MG63 (cell line): ENCODE results near the gene ANKRD31. TPM values are rescaled to one million over a fixed set of nuclear protein-coding genes. Genes with fewer than 3 reads are reported as not detected.
"Not testable (repeated sequence)": the region's sequence is repeated elsewhere in the genome, so short reads cannot be mapped to it uniquely, and the experiment has no call there.

Experiments
- DNase-seq: peaks from one replicate; pipeline ENCODE4 v3.0.0-alpha.2; 2020
- H3K27me3 ChIP-seq: fragments of 250-450 bp; sonication (Bioruptor Pico); 2 replicates; pipeline ENCODE4 v1.5.1; 2020; ENCODE audit warnings: mild to moderate bottlenecking, moderate library complexity
- H3K36me3 ChIP-seq: fragments of 250-450 bp; sonication (Bioruptor Pico); 2 replicates; pipeline ENCODE4 v1.5.1; 2020; ENCODE audit warnings: mild to moderate bottlenecking, moderate library complexity
- H3K4me3 ChIP-seq: fragments of 250-450 bp; sonication (Bioruptor Pico); 2 replicates; pipeline ENCODE4 v1.5.1; 2020; ENCODE audit warnings: mild to moderate bottlenecking, moderate library complexity
- H3K9me3 ChIP-seq: fragments of 250-450 bp; sonication (Bioruptor Pico); 2 replicates; pipeline ENCODE4 v1.5.1; 2020; ENCODE audit warnings: mild to moderate bottlenecking, moderate library complexity
- total RNA-seq: library from RNA; depleted of rRNA; stranded (reverse); fragments of >200 nt; shearing (Covaris generic); gene quantifications from 2 replicates; pipeline ENCODE4 v1.2.3, GENCODE V29; 2014; ENCODE audit warnings: low replicate concordance

Gene ANKRD31
- total RNA-seq, 1 experiment from 2014 or later = not detected

GRCh38 chr5:75185763-75186162, 50.9 kb downstream of the ANKRD31 start:
- no peak for DNase-seq

GRCh38 chr5:75176009-75176408, 60.7 kb downstream of the ANKRD31 start:
- not testable (repeated sequence) for DNase-seq, H3K4me3 ChIP-seq, H3K27me3 ChIP-seq, H3K9me3 ChIP-seq, H3K36me3 ChIP-seq

More at GRCh38 chr5:75185763-75186162, 50.9 kb downstream of the ANKRD31 start:
- H3K27me3 ChIP-seq = peaks cover 21% of the 10 kb centered on the region; the same call in 1 of the 2 replicates
- H3K36me3 ChIP-seq = no peaks in the 10 kb centered on the region
- no peaks in the 10 kb centered on the region for H3K9me3 ChIP-seq
- no peak overlapping the region for H3K4me3 ChIP-seq

- not testable (repeated sequence) for H3K4me3 ChIP-seq, H3K27me3 ChIP-seq, H3K36me3 ChIP-seq, H3K9me3 ChIP-seq, DNase-seq
Measured at GRCh38 chr5:75174872-75175271, 61.8 kb downstream of the ANKRD31 start.

- no peak overlapping the region for H3K4me3 ChIP-seq
- H3K9me3 ChIP-seq = no peaks in the 10 kb centered on the region
- H3K27me3 ChIP-seq = no peaks in the 10 kb centered on the region
- H3K36me3 ChIP-seq = no peaks in the 10 kb centered on the region
- no peak for DNase-seq
Measured at GRCh38 chr5:75169516-75169915, 67.2 kb downstream of the ANKRD31 start.

DNA sequence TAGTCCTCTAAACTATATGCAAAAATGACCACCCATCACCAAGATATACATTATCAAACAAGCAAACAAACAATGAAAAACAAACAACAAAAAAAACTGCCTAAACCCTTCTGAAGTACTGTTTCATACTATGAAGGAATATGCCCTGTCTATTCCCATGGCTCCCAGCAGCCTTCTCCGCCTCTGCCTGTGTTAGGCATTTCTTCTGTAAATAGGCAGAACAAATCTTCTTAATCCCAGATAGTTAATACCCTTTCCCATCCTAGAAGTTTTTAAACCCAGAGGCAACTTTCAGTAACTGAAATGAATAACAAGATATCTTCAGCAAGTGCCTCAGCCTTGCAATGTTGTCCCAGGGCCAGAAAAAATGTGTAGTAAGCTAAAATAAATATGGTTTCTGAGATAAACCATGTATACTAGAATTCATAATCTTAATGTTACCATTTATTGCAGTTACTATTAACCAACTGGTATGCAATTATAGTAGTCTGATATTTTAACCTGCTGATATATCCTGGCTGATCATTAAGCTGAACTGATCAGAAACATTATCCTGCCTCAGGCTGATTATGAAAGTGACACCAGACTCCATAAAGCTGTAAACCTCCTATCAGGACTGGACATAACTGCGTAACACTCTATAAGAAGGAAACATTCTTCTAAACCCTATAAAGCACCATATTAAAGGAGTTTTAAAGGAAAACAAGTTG, 68.5 kb downstream of the ANKRD31 start:
- H3K4me3 ChIP-seq = no peak overlapping the region
- no peaks in the 10 kb centered on the region for H3K27me3 ChIP-seq
- no peak for DNase-seq
- H3K36me3 ChIP-seq = no peaks in the 10 kb centered on the region
- no peaks in the 10 kb centered on the region for H3K9me3 ChIP-seq

DNA sequence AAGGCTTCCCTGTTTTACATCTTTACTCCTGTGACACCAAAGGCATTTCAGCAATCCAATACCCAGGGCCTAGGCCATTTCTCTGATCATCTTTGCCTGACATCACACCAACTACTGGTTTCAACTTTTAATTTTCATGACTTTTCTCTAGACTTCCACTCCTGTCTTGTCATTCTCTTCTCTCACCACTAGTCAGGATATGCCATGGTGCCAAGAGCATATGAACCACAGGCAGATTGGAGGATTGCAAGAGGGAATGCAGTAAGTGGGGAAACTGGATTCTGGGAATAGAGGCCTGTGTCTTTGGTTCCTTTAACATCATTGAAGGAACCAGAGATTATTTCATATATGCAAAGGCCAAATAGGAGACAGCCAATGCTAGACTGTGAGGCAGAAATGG, 69.3 kb downstream of the ANKRD31 start:
- no peak for DNase-seq
- Histone ChIP-seq H3K36me3 (no peaks in the 10 kb centered on the region), H3K4me3 (no peak overlapping the region), H3K9me3 (no peaks in the 10 kb centered on the region), H3K27me3 (no peaks in the 10 kb centered on the region)

- H3K4me3 ChIP-seq, H3K9me3 ChIP-seq, H3K27me3 ChIP-seq, DNase-seq, H3K36me3 ChIP-seq: not testable (repeated sequence)
Measured at GRCh38 chr5:75161508-75161907, 75.2 kb downstream of the ANKRD31 start.

DNA sequence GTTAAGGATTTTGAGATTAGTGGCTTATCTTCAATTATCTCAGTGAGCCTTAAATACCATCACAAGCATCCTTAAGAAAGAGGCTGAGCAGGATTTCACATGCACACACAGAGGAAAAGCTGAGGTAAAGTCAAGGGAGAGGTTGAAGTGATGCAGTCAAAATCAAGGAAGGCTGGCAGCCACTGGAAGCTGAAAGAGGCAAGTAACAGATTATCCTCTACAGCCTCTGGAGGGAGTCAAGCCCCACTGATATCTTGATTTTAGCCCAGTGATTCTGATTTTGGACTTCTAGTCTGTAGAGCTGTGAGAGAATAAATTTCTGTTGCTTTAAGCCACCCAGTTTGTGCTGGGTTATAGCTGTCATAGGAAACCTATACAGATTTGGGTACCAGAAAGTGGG, 80.1 kb downstream of the ANKRD31 start:
- no peaks in the 10 kb centered on the region for H3K27me3 ChIP-seq
- H3K36me3 ChIP-seq = no peaks in the 10 kb centered on the region
- no peak for DNase-seq
- H3K9me3 ChIP-seq = no peaks in the 10 kb centered on the region
- H3K4me3 ChIP-seq = no peak overlapping the region

DNA sequence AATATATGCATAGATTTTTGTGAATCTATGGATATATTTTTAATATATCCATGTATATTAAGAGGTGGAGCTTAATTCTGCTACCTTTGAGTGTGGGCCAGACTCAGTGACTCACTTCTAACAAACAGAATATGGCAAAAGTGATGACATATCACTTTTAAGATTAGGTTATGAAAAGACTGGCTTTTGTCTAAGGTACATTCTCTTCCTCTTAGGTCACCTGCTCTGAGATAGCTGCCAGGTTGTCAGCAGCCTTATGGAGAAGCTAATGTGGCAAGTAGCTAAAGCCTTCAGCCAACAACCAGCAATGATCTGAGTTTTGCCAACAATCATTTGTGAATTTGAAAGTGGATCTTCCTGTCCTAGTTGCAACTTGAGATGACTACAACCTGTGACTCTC, 83.8 kb downstream of the ANKRD31 start:
- H3K36me3 ChIP-seq = no peaks in the 10 kb centered on the region
- no peak for DNase-seq
- H3K4me3 ChIP-seq = no peak overlapping the region
- peaks cover 3% of the 10 kb centered on the region for H3K27me3 ChIP-seq
- no peaks in the 10 kb centered on the region for H3K9me3 ChIP-seq

DNA sequence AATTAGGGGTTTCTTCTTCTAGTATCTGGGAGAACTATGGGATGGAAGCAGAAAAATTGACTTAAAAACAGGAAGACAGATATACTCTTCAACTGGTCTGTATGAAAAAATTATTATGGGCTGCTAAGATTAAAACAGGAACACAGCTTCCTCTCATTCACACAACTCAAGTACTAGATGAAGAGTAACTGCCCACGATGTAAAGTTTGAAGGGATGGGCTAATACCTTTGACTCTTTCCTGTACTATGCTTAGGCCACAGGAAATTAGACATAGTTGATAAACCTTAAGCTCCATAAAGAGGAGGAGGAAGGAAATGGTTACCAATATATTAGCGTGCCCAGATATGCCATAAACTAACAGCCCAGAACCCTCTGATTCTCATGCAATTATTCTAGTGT, 88.6 kb downstream of the ANKRD31 start:
- Histone ChIP-seq H3K27me3 (peaks cover 20% of the 10 kb centered on the region), H3K9me3 (no peaks in the 10 kb centered on the region), H3K4me3 (no peak overlapping the region), H3K36me3 (no peaks in the 10 kb centered on the region)
- DNase-seq = no peak

DNA sequence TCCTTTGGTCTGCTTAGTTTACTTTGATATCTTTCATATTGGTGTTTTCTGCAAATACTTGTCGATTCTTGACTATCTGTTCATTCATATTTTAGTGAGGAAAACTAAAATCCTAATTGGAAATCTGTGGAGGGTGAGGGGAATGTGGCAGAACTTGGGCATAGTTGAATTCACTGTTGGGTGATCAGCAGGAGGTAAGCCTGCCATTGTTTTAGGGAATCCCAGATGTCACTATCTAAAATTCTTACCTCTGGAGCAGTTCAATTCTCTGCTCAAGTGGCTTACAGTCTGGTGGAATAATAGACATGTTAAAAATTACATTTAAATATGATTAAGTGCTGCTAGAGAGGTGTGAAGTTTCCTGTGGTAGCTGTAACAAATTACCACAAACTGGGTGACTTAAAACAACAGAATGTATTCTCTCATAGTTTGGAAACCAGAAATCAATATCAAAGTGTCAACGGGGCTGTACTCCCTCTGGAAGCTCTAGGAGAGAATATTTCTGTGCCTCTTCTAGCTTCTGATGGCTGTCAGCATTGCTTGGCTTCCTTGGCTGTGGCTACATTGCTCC, 94.0 kb downstream of the ANKRD31 start:
- Histone ChIP-seq H3K9me3 (no peaks in the 10 kb centered on the region), H3K36me3 (no peaks in the 10 kb centered on the region), H3K4me3 (no peak overlapping the region), H3K27me3 (peaks cover 32% of the 10 kb centered on the region)
- no peak for DNase-seq

- Histone ChIP-seq H3K36me3 (no peaks in the 10 kb centered on the region), H3K27me3 (peaks cover 21% of the 10 kb centered on the region), H3K9me3 (no peaks in the 10 kb centered on the region; the same call in 1 of the 2 replicates), H3K4me3 (no peak overlapping the region)
- no peak for DNase-seq
Measured at GRCh38 chr5:75140277-75140676, 96.4 kb downstream of the ANKRD31 start.

DNA sequence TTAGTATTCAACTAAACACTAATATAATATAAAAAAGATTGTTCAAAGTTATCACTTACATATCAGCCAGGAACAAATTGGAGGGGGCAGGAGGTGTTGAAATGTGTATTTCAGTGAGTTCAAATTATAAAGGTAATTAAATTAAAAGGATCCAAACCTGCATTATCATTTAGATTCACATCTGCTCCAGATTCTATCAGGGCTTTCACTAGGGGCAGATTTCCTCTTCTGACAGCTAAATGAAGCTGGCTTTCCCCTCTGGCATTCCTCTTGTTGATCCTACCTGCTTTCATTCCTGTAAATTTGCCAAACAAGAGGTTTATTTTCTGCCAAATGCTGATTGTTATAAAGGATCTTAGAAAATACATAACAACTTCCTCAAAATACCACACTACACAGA, 98.0 kb downstream of the ANKRD31 start:
- Histone ChIP-seq H3K9me3 (no peaks in the 10 kb centered on the region; the same call in 1 of the 2 replicates), H3K27me3 (peaks cover 18% of the 10 kb centered on the region), H3K4me3 (no peak overlapping the region), H3K36me3 (no peaks in the 10 kb centered on the region)
- DNase-seq = no peak

DNA sequence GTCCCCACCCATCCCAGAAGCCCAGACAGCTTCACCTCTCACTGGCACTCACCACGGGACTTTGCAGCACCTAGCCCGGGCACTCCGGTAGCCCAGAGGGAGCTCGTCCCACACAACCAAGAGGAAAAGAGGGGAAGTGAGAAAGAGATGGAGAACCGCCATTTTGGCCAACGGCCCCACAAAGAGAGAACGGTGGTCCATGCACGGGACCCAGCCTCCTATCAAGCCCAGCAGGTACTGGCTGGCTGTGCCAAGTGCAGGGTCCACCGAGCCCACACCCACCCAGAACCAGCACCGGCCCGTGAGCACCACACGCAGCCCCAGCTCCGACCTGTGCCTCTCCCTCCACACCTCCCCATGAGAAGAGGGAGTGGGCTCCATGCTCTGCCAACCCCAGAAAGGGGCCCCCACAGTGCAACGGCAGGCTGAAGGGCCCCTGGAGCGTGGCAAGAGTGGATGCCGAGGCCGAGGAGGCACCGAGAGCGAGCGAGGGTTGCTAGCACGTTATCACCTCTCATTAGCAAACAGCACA, 105.8 kb downstream of the ANKRD31 start:
- no peak for DNase-seq
- Histone ChIP-seq H3K9me3 (no peaks in the 10 kb centered on the region; the same call in 1 of the 2 replicates), H3K4me3 (no peak overlapping the region), H3K36me3 (no peaks in the 10 kb centered on the region), H3K27me3 (no peaks in the 10 kb centered on the region)

- H3K4me3 ChIP-seq = no peak overlapping the region
- H3K9me3 ChIP-seq = no peaks in the 10 kb centered on the region
- H3K36me3 ChIP-seq = no peaks in the 10 kb centered on the region
- H3K27me3 ChIP-seq = 0 out of 2 replicates have a peak, but pooled peaks cover 3% of the 10 kb centered on the region
- DNase-seq = no peak
Measured at GRCh38 chr5:75116856-75117255, 119.8 kb downstream of the ANKRD31 start.

DNA sequence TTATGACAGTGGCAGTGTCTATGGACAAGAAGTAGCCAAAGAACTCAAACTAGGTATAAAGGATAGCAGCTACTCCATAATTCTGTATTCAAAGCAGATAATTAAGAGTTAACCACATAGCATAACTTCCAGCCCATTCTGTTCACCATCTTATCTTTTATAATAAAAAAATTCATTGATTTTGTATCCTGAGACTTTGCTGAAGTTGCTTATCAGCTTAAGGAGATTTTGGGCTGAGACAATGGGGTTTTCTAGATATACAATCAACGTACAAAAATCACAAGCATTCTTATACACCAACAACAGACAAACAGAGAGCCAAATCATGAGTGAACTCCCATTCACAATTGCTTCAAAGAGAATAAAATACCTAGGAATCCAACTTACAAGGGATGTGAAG, 122.4 kb downstream of the ANKRD31 start:
- H3K4me3 ChIP-seq, H3K27me3 ChIP-seq, H3K9me3 ChIP-seq, DNase-seq, H3K36me3 ChIP-seq: not testable (repeated sequence)

GRCh38 chr5:75113354-75114113, 123.1 kb downstream of the ANKRD31 start:
- H3K4me3 ChIP-seq = no peak overlapping the region
- no peaks in the 10 kb centered on the region for H3K9me3 ChIP-seq
- H3K27me3 ChIP-seq = peaks cover 14% of the 10 kb centered on the region
- DNase-seq = no peak
- H3K36me3 ChIP-seq = no peaks in the 10 kb centered on the region
